Measurements from ENCODE around the gene TYRP1. TPM values are rescaled to one million over a fixed set of nuclear protein-coding genes. Genes with fewer than 3 reads are reported as not detected.

The TYRP1 gene
- total RNA-seq, 8 experiments from 2014 or later, result 0.21 to 1.5 (median 0.71) TPM; not detected in 3

DNA sequence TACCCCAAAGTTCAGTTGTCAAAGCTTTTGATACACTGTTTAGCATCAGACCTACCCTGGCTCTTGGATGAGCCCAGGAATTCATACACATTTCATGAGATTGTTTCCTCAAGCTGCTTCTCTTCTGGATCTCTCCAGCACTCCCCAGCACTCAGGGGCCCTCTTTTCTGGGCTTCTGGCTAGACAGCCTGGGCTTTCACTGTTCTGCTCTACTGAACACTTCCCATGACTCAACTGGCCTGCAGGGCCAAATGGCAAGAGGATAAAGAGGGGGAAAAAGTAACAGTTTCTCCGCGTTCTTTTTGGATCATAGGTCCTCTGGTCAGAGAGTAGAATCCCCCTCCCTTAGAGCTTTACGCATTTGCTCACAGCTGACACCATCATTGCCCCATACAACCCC is 60.7 kb downstream of the TYRP1 start:
- WGBS, 10 experiments, result 86 to 100% (median 100%) methylated on average over 1 to 3 of the region's 3 CpGs; no CpG with 5 or more reads in 3 of the 10 experiments
- no peaks in the 10 kb centered on the region for H3K4me1 ChIP-seq (replicated peaks in 1 of 2)
- in situ Hi-C loops (cut with MboI; ENCODE audit: low pct_unique_long_range_greater_than_20kb in 2 of 9, low sequenced_read_pairs in 9 of 9, unreplicated experiment in 9 of 9), result no loop called here
- H3K27ac ChIP-seq, result no peak overlapping the region
- ATAC-seq (replicated peaks in 6 of 8), result no peak
- no peak overlapping the region for H3K4me3 ChIP-seq

DNA sequence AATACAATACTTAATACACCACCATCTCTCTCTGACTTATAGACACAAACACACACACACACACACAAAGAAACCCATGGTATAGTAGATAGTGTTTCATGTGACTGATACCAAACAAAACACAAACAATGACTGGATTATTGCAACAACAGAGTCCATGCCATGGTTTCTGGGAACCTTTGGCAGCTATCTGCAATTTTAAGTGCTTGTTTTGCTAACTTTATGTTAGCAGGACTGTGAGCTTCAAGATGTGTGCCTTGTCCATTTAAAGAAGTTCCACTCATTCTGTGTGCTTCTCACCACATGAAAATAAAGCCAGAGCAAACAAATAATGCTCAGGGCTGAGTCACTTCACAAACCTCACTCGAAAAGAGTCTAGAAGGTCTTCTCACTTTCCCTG is 66.6 kb downstream of the TYRP1 start:
- no peaks in the 10 kb centered on the region for H3K4me1 ChIP-seq (replicated peaks in 1 of 2)
- WGBS, 10 experiments, result 43 to 100% (median 67%) methylated on average over 1 of the region's 1 CpG; no CpG with 5 or more reads in 4 of the 10 experiments
- peak in 3 of 8 experiments; percentile 39 to 94 (median 55) for ATAC-seq (replicated peaks in 6 of 8)
- H3K27ac ChIP-seq, result no peak overlapping the region
- in situ Hi-C loops (cut with MboI; ENCODE audit: low pct_unique_long_range_greater_than_20kb in 2 of 9, low sequenced_read_pairs in 9 of 9, unreplicated experiment in 9 of 9), result no loop called here
- no peak overlapping the region for H3K4me3 ChIP-seq

Other genes with a start within 250 kb of the TYRP1 start
- gene LURAP1L, start 81.6 kb downstream of the TYRP1 start, total RNA-seq, result 10 to 100 TPM in 2 of 8 experiments, 1 to 10 TPM in 6; 2.3 to 17.1 (median 5.8) TPM

Measured in motor neuron (in vitro differentiated cells).